Measurements from ENCODE around the gene TC2N.
"Not testable (repeated sequence)": the region's sequence is repeated elsewhere in the genome, so short reads cannot be mapped to it uniquely, and the experiment has no call there.

Gene TC2N

GRCh38 chr14:91867316-91867988 is at the start of gene TC2N:
Gene TC2N (minus strand): TSS chr14:91867536. CDS start chr14:91813769, 53,767 bp downstream.
- no peak for DNase-seq (ENCODE audit: low read depth, low spot score)

- DNase-seq (ENCODE audit: low read depth, low spot score): no peak
Measured at GRCh38 chr14:91912035-91912434, 44.7 kb upstream of the TC2N start.

GRCh38 chr14:91911474-91912032 is 44.2 kb upstream of the TC2N start:
- no peak for DNase-seq (ENCODE audit: low read depth, low spot score)

- no peak for DNase-seq (ENCODE audit: low read depth, low spot score)
Measured at GRCh38 chr14:91910196-91910595, 42.9 kb upstream of the TC2N start.

GRCh38 chr14:91906374-91906773 is 39.0 kb upstream of the TC2N start:
- DNase-seq (ENCODE audit: low read depth, low spot score): no peak

- no peak for DNase-seq (ENCODE audit: low read depth, low spot score)
Measured at GRCh38 chr14:91904956-91905645, 37.8 kb upstream of the TC2N start.

GRCh38 chr14:91904483-91904882 is 37.1 kb upstream of the TC2N start:
- no peak for DNase-seq (ENCODE audit: low read depth, low spot score)

GRCh38 chr14:91903070-91903469 is 35.7 kb upstream of the TC2N start:
- DNase-seq (ENCODE audit: low read depth, low spot score): no peak

GRCh38 chr14:91902336-91902735 is 35.0 kb upstream of the TC2N start:
- no peak for DNase-seq (ENCODE audit: low read depth, low spot score)

- no peak for DNase-seq (ENCODE audit: low read depth, low spot score)
Measured at GRCh38 chr14:91901449-91902226, 34.3 kb upstream of the TC2N start.

GRCh38 chr14:91899806-91900205 is 32.5 kb upstream of the TC2N start:
- DNase-seq (ENCODE audit: low read depth, low spot score): no peak

GRCh38 chr14:91899213-91899612 is 31.9 kb upstream of the TC2N start:
- no peak for DNase-seq (ENCODE audit: low read depth, low spot score)

- DNase-seq (ENCODE audit: low read depth, low spot score): no peak
Measured at GRCh38 chr14:91898372-91898771, 31.0 kb upstream of the TC2N start.

GRCh38 chr14:91897716-91898115 is 30.4 kb upstream of the TC2N start:
- DNase-seq (ENCODE audit: low read depth, low spot score): not testable (repeated sequence)

- no peak for DNase-seq (ENCODE audit: low read depth, low spot score)
Measured at GRCh38 chr14:91897106-91897701, 29.9 kb upstream of the TC2N start.

- no peak for DNase-seq (ENCODE audit: low read depth, low spot score)
Measured at GRCh38 chr14:91896419-91896818, 29.1 kb upstream of the TC2N start.

- DNase-seq (ENCODE audit: low read depth, low spot score): no peak
Measured at GRCh38 chr14:91893669-91894068, 26.3 kb upstream of the TC2N start.

GRCh38 chr14:91893007-91893406 is 25.7 kb upstream of the TC2N start:
- no peak for DNase-seq (ENCODE audit: low read depth, low spot score)

GRCh38 chr14:91891721-91892220 is 24.4 kb upstream of the TC2N start:
- no peak for DNase-seq (ENCODE audit: low read depth, low spot score)

GRCh38 chr14:91891101-91891500 is 23.8 kb upstream of the TC2N start:
- no peak for DNase-seq (ENCODE audit: low read depth, low spot score)

GRCh38 chr14:91890291-91890749 is 23.0 kb upstream of the TC2N start:
- DNase-seq (ENCODE audit: low read depth, low spot score): no peak
